GM19043 (cell line): ENCODE measurements around the gene TESMIN.

Source experiments
- ATAC-seq: cut with Tn5 transposase; IDR thresholded peaks from one replicate; pipeline ENCODE4 v1.9.1; 2021; ENCODE audit warnings: low read depth; ENCODE audit not compliant: unreplicated experiment

The TESMIN gene

DNA sequence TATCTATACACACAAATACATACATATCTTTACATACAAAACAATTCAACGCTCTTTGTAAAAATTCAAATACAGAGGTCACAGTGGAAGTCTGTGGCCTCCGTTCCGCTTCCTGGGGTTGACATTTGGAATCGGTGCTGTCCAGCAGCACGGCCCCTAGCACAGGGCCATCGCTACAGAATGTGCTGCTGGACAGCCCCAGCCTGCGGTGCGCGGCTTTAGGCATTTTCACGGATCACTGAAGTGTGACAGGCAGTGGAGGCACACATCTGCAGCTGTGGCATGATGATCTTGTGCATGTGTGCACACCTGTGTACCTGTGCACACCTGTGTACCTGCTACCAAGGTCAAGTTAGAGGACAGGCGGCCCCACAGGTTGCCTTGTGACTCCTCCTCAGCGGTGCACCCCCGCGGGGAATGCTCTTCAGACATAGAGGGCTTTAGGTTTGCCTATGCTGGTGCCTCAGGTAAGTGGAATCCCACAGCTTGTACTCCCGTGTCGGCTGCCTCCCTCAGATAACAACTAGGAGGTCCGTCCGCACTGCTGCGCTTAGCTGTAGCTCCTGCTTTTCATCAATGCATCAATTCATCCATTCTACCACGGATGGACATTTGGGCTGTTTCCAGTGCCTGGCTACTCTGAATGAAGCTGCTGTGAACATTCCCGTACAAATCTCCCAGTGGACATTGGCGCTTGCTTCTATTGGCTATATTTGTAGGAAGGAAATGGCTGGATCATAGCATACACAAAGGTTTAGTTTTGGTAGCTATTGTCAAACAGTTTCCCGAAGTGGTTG lies 37.1 kb downstream of the TESMIN start:
- no peak for ATAC-seq

GRCh38 chr11:68711114-68711513 lies 40.2 kb downstream of the TESMIN start:
- no peak for ATAC-seq

DNA sequence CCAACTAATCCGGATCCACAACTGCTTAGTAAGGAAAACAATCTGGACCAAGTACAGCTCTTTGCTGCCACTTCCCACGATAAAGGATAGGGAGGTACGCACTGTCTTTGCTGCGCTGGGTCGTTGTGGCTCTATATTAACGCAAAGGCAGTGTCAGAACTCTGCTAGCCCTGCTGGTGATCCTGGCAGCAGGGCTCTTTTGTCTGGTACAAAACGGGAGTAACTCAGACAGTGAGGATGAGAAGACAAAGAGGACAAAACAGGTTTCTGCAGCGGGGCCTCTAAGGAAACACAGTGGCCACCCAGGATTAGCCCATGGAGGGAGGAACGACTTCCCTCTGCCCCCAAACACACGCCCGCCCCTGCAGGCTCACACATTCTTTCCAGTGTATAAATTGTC lies 40.9 kb downstream of the TESMIN start:
- no peak for ATAC-seq

DNA sequence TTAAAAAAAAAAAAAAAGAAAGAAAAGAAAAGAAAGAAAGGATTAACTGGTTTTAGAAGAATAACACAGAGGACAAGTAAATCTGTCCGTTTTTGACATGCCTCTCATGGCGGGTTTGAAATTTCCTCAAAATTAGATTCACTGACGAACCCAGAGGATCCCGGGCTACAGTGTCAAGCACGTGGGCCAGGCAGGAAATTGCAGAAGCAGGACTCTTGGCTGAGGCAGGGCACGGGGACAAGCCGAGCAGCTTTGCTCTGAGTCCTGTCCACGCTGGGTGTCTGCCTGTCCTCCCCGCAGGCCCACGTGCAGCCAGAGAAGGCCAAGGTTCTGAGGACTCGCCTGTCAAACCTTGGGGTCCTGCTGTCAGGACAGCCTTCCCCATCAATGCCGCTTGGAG lies 42.3 kb downstream of the TESMIN start:
- no peak for ATAC-seq

DNA sequence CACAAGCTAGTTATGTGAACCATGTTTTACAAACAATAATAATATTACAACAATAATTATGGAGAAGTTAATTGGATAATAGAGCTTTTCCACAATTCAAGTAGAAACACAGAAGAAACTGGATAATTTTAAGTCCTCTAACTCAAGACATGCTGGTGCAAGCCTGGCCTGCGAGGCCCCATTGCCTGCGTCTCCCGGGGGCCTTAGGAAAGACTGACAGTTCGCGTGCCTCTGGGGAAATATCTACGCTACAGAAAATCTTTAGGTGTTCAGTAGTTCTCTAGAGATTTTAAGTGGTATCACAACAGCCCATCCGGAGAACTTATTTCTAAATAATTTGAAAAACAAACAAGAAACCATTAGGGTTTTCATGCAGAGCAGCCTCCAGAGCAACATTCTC lies 43.8 kb downstream of the TESMIN start:
- ATAC-seq = no peak

- ATAC-seq = no peak
Observed at GRCh38 chr11:68704887-68705286, 46.4 kb downstream of the TESMIN start.

- no peak for ATAC-seq
Observed at GRCh38 chr11:68698993-68699392, 52.3 kb downstream of the TESMIN start.

DNA sequence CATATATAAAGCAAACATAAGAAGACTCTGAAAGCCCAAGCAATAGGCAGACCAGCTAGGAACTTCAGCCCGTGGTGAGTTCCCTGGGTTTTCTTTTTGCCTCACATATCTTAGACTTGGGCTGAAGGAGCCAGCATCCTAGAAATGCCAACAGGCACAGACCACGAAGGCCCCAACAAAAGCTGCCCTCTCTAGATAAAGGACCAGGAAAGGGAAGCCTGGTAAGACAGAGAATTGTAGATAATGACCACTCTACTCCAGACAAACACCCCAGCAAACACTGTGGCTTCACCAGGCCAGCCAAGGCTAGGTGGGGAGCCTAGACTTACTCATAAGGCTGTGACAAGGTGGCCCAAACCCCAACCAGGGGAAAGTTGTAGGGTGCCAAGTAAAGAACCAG lies 55.8 kb downstream of the TESMIN start:
- no peak for ATAC-seq

DNA sequence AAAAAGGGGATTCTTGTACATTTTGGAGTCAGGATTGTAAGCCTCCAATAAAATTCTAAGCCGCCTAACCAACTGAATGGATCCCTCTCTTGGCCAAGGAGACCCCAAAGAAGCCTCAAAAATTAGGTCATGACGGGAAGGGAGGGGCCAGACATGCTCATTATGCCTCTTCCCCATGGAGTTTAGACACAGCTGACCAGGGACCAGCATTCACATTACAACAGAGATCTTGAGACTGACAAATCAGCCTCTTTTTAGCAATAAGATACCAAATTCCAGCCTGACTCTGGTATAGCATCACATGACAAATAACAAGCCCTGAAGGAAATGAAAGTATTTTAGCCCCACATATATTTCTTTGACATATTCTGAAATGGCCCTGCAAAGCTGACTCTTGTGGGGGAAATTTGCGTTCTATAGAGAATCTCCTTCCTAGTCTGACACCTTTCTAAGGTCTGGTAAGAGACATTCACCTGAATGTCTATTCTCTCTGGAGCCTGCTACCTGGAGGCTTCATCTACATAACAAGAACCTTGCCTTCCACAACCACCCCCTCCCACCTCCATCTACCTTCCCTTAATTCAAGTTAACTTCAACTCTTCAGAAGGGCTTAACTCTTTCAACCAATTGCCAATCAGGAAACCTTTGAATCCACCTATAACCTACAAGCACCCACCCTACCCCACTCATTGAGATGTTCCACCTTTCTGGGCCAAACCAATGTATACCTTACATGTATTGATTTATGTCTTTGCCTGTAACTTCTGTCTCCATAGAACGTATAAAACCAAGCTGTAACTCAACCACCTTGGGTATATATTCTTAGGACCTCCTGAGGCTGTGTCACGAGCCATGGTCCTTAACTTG lies 56.7 kb downstream of the TESMIN start:
- ATAC-seq = no peak

DNA sequence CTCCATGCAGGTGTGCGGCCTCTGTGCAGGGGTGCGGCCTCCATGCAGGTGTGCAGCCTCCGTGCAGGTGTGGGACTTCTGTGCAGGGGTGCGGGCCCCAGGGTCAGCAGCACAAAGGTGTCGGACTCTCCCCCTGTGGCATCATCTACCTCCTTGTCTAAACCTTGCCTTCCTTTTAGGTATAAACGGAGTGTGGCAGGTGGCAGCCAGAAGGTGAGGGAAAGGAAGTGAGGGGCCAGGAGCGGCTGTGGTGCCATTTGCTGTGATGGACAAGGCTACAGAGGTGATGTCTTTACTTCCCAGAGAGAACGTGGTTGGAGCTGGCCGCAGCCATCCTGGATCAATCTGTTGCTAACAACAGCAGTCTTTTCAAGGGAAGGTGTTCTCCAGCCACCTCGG lies 57.8 kb downstream of the TESMIN start:
- ATAC-seq = no peak

DNA sequence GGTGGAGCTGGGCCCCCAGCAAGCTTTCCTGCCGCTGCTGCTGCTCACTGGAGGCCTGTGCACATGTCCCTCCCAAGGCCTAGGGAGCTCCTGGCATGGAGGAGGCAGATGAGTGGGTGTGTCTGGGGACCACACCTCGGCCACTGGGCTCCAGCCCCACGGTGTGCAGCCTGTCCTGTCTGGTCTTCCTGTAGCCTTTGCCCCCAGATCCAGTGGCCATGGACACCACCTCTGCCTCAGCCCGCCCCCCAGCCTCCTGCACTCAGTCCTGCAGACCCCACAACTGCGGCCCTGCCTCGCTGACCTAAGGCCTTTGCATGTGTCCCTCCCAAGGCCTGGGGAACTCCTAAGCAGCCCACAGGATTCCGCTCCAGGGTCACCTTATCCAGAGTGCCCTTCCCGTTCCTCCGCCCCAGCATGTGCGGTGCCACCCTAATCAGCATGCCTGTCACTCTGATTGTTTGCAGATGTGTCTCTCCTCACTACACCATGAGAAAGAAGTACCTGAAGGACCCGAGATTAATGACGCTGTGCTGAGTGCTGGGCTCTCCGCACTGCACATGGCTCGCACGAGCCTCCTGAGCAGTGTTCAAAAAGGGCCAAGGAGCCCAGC lies 58.3 kb downstream of the TESMIN start:
- ATAC-seq = no peak

DNA sequence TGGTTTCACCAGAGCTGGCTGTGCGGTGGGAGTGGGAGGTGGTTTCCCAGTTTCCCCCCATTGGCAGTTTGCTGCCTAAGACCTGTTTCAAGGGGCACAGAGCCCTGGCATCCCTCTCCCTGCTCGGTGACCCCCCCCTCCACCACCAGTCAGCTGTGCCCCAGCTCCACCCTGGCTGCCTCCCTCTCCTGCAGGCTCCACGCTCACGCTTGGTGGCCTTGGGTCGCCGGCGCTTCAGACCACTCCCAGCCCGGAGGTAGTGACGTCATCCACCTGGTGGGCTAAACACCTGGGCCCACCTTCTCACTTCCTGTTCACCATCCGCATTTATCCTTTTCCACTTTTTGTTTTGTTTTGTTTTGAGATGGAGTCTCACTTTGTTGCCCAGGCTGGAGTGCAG lies 59.2 kb downstream of the TESMIN start:
- no peak for ATAC-seq

- ATAC-seq = no peak
Observed at GRCh38 chr11:68691402-68691784, 59.9 kb downstream of the TESMIN start.

GRCh38 chr11:68690671-68691401 lies 60.5 kb downstream of the TESMIN start:
- ATAC-seq = no peak

DNA sequence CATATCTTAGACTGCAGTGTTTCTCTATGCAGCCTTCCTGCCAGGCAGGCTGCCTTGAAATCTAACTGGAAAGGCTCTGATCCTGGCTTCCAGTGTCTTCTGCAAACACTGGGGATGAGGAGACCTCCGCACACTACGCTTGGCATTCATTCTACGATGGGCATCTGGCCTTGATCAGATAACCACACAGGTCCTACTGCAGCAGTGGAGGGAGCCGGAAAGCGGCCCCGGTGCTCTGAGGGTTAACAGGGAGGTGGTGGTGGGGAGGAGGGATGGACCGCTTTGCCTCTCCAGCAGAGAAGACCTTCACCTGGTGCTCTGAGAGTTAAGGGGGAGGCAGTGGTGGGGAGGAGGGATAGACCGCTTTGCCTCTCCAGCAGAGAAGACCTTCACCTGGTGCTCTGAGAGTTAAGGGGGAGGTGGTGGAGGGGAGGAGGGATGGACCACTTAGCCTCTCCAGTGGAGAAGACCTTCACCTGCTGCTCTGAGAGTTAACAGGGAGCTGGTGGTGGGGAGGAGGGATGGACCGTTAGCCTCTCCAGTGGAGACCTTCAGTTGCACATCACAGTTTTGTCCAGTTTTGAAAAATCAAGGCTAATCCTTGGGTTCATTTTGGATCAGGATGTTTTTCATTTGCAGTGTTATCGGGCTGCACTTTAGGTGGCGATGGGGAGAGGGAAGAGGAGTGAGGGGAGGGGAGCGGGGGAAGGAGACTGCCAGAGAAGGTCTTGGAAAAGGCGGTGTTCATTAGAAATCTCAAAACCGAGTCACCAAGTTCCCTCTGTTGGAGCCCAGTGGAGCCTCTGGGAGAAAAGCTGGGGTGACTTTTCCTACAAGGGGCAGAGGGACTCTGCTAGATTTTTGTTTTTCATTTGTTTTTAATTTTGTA lies 61.3 kb downstream of the TESMIN start:
- no peak for ATAC-seq

GRCh38 chr11:68688881-68689280 lies 62.4 kb downstream of the TESMIN start:
- ATAC-seq = no peak

DNA sequence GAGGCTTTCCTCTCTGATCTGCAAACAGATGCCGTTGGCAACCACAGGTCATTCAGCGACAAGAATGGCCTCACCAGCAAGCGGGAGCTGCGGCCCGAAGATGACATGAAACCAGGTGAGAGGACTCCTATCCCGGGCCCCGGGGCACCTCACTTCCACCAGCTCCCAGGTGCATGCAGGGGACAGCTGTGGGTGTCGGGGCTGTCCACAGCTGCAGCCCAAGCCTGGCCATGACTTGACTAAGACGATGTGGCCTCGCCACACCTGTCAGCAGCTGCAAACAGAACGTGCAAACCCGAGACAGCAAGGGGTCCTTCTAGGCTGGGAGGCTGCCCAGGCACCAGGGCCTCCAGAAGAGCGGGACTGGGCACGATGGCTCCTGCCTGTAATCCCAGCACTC lies 63.3 kb downstream of the TESMIN start:
- ATAC-seq = no peak

GRCh38 chr11:68687311-68687710 lies 64.0 kb downstream of the TESMIN start:
- ATAC-seq = no peak

DNA sequence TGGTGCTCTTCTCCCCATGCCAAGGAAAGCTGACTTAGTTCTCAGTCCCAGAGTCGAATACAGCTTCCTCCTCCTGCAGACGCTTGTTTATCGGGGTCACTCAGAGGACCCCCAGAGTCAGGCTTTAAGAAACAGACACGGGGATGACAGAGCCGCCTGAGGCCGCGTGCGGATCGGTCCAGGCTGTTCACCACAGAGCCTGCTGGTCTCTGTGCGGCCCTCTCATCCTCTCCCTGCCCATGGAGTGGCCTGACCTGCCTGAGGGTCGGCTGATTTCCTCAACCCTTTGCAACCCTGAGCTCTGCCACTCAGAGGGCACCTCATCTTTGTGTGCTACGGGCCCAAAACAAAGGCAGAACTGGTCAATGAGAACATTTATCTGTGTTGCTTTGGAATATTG lies 64.8 kb downstream of the TESMIN start:
- no peak for ATAC-seq
